ENCODE measurements around the gene ZNF32. TPM values are rescaled to one million over a fixed set of nuclear protein-coding genes. Genes with fewer than 3 reads are reported as not detected.
A peak's percentile ranks its signal among the peaks of the same experiment; 100 is the strongest.

ZNF32 gene
- total and polyA plus RNA-seq, 8 donors: 29.1 to 59.5 (median 52.8) TPM

DNA sequence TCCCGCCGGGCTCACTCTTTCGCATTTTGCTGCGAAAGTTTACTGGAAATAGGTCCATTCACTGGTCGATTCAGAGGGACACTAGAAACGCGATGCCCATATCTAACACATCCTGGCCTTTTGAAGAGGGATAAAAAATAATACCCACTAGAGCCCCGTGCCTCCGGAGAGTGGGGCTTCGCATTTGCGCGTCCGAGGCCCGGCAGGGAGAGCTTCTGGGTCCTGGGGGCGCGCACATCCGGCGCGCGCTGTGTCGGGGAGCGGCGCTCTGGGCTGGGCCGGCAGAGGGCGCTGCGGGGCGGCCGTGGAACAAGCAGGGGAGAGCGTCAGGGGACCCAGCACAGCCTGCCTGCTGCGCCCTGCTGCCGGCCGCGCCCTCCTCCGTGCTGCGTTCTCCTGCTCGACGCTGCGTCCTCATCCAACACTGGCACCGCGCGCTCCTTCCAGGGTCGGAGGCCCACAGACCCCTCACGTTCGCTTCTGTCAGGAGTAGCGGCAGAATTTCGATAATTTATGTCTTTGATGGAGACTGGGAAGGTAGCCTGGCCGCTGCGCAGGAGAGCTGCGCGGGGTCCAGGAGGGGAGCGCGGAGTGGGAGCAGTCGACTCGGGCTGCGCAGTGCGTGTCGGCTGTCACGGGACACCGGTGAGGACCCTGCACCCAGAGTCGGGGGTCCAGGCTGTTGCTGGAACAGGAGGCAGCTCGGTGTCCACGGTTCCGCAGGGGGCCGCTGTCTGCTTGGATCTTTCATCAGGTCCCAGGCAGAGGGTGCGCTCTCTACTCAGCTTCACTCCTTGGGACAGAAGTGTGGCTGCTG, 41.5 kb upstream of the ZNF32 start:
- ATAC-seq (peak; percentile 100), DNase-seq (peak; percentile 84 to 96 (median 91))
- intact Hi-C loops (cut with DNase I): loop anchor here in 1 of 2 donors (5.0 to 10.0 kb wide), 2 partner anchors 215 to 692 kb away; no protein-coding TSS in a partner anchor
- peak; percentile 93 for TF ChIP-seq CTCF (IDR thresholded peaks at IDR 0.05)
- H3K4me1 ChIP-seq: peaks cover 0 to 21% of the 10 kb centered on the region in 2 donors
- H3K27ac ChIP-seq: peak overlapping the region; percentile 74 to 84
- H3K4me3 ChIP-seq: peak overlapping the region; percentile 45 to 48
- no peaks in the 10 kb centered on the region for H3K9me3 ChIP-seq
- H3K27me3 ChIP-seq: peaks cover 0 to 16% of the 10 kb centered on the region in 2 donors
- no peaks in the 10 kb centered on the region for H3K36me3 ChIP-seq

GRCh38 chr10:43689618-43689954, 40.9 kb upstream of the ZNF32 start:
- peaks cover 0 to 21% of the 10 kb centered on the region in 2 donors for H3K4me1 ChIP-seq
- TF ChIP-seq CTCF (IDR thresholded peaks at IDR 0.05): no peak
- ATAC-seq (peak; percentile 90), DNase-seq (peak in 3 of 4 donors; percentile 53 to 91 (median 79))
- H3K27me3 ChIP-seq: peaks cover 0 to 16% of the 10 kb centered on the region in 2 donors
- H3K36me3 ChIP-seq: no peaks in the 10 kb centered on the region
- intact Hi-C loops (cut with DNase I): loop anchor here in 1 of 2 donors (5.0 kb wide), 1 partner anchor 693 kb away; no protein-coding TSS in a partner anchor
- H3K9me3 ChIP-seq: no peaks in the 10 kb centered on the region
- H3K4me3 ChIP-seq: peak overlapping the region; percentile 45 to 48
- peak overlapping the region; percentile 74 to 84 for H3K27ac ChIP-seq

GRCh38 chr10:43689007-43689491, 40.4 kb upstream of the ZNF32 start:
- no peaks in the 10 kb centered on the region for H3K9me3 ChIP-seq
- intact Hi-C loops (cut with DNase I): loop anchor here in 1 of 2 donors (5.0 kb wide), 1 partner anchor 693 kb away; no protein-coding TSS in a partner anchor
- no peak overlapping the region for H3K27ac ChIP-seq
- H3K4me3 ChIP-seq: peak overlapping the region; percentile 45 to 48
- DNase-seq (peak in 1 of 4 donors; percentile 78), ATAC-seq (no peak)
- no peaks in the 10 kb centered on the region for H3K36me3 ChIP-seq
- no peak for TF ChIP-seq CTCF (IDR thresholded peaks at IDR 0.05)
- H3K4me1 ChIP-seq: peaks cover 0 to 21% of the 10 kb centered on the region in 2 donors
- peaks cover 0 to 16% of the 10 kb centered on the region in 2 donors for H3K27me3 ChIP-seq

GRCh38 chr10:43688348-43688892, 39.7 kb upstream of the ZNF32 start:
- intact Hi-C loops (cut with DNase I): loop anchor here in 1 of 2 donors (5.0 kb wide), 1 partner anchor 694 kb away; no protein-coding TSS in a partner anchor
- Histone ChIP-seq H3K27me3 (peaks cover 0 to 16% of the 10 kb centered on the region in 2 donors), H3K4me3 (no peak overlapping the region), H3K9me3 (no peaks in the 10 kb centered on the region), H3K36me3 (no peaks in the 10 kb centered on the region), H3K27ac (no peak overlapping the region), H3K4me1 (peaks cover 0 to 21% of the 10 kb centered on the region in 2 donors)
- TF ChIP-seq CTCF (IDR thresholded peaks at IDR 0.05): no peak
- DNase-seq (no peak), ATAC-seq (no peak)

DNA sequence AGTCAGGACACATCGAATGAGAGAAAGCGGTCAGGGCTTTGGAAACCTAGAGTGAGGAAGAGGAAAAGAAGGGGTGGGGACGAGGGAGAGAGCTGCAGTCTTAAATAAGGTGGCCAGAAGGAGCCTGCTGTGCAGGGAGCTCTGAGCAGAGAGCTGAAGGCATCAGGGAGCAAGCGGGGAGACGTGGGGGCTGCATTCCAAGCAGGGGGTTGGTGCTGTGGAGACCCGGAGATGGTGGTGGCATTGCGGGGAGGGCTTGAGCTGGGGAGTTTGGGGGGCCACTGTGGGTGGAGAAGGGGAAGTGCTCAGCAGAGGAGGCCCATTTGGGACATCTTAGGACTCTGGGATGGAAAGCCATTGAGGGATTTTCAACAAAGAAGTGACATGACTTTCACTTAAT, 38.7 kb upstream of the ZNF32 start:
- intact Hi-C loops (cut with DNase I): loop anchor here in 1 of 2 donors (5.0 kb wide), 1 partner anchor 695 kb away; no protein-coding TSS in a partner anchor
- no peak for TF ChIP-seq CTCF (IDR thresholded peaks at IDR 0.05)
- H3K4me3 ChIP-seq: no peak overlapping the region

More for the DNA sequence above, 38.7 kb upstream of the ZNF32 start:
- ATAC-seq (no peak), DNase-seq (peak in 1 of 4 donors; percentile 56)
- peaks cover 0 to 16% of the 10 kb centered on the region in 2 donors for H3K27me3 ChIP-seq
- no peaks in the 10 kb centered on the region for H3K9me3 ChIP-seq
- peaks cover 0 to 21% of the 10 kb centered on the region in 2 donors for H3K4me1 ChIP-seq
- no peak overlapping the region for H3K27ac ChIP-seq
- H3K36me3 ChIP-seq: no peaks in the 10 kb centered on the region
